HepG2 (cell line): ENCODE measurements around the gene CACHD1. TPM values are rescaled to one million over a fixed set of nuclear protein-coding genes. Genes with fewer than 3 reads are reported as not detected.

Experiments used
- ATAC-seq: fragments of 200-7000 bp; cut with Tn5 transposase; 3 replicates; pipeline ENCODE4 v1.9.1; 2020; ENCODE audit warnings: mild to moderate bottlenecking, moderate library complexity
- BruUV-seq: library from RNA; stranded (reverse); fragments of 400-500 nt; replicated peaks from 2 replicates; lab custom pipeline; 2021; lab: Mats Ljungman, UMichigan
- CTCF ChIA-PET: fragments of 300-600 bp; formaldehyde crosslinking; extraction: SDS; loops from one replicate; lab custom pipeline; 2021; ENCODE audit warnings: low total read pairs, inconsistent platforms, low intra/inter-chr PET ratio; lab: Yijun Ruan, JAX
- POLR2A ChIA-PET: fragments of 350-600 bp; sonication (Branson Sonifier 250); formaldehyde crosslinking; loops from one replicate; lab custom pipeline; 2020; ENCODE audit warnings: antibody characterized with exemption, inconsistent platforms; lab: Yijun Ruan, JAX
- DNase-seq: peaks from one replicate; pipeline ENCODE4 v3.0.0-alpha.2; 2015; ENCODE audit warnings: low spot score
- FAIRE-seq: peaks from 3 replicates; lab custom pipeline; 2011; peaks lifted over from hg19 to GRCh38; lab: Jason Lieb, UNC
- H2AFZ ChIP-seq: one replicate; pipeline ENCODE4 v1.6.1; 2011; ENCODE audit warnings: low read length, inconsistent platforms
- H3K27ac ChIP-seq: fragments of 300-600 bp; 3 replicates; pipeline ENCODE4 v1.8.0; 2011; ENCODE audit warnings: mixed run types, mild to moderate bottlenecking, mixed read lengths, low read length, inconsistent platforms; ENCODE audit not compliant: insufficient read depth; ENCODE audit errors: extremely low read length
- H3K27me3 ChIP-seq, 2 experiments: fragments of 200-600 bp in 1 of 2; 2 replicates in 1 of 2; 3 replicates in 1 of 2; pipeline versions ENCODE4 v1.6.0 to v1.8.0; 2011; ENCODE audit warnings: low read length in 2 of 2, mild to moderate bottlenecking in 2 of 2, moderate library complexity in 2 of 2, inconsistent platforms in 1 of 2; ENCODE audit not compliant: insufficient read depth in 2 of 2, control insufficient read depth in 1 of 2
- H3K36me3 ChIP-seq, 2 experiments: fragments of 200-600 bp in 1 of 2; replicated peaks in 1 of 2; 2 replicates in 1 of 2; 3 replicates in 1 of 2; pipeline versions ENCODE4 v1.5.1 to v1.8.0; 2011; ENCODE audit warnings: low read length in 2 of 2, inconsistent platforms in 1 of 2; ENCODE audit not compliant: insufficient read depth in 2 of 2, control insufficient read depth in 1 of 2
- H3K4me1 ChIP-seq: 2 replicates; pipeline ENCODE4 v1.5.1; 2012; ENCODE audit warnings: low read length, inconsistent platforms; ENCODE audit not compliant: insufficient read depth
- H3K4me2 ChIP-seq: 2 replicates; pipeline ENCODE4 v1.6.0; 2011; ENCODE audit warnings: low read depth, low read length, inconsistent platforms
- H3K4me3 ChIP-seq, 3 experiments: fragments of 200-600 bp in 1 of 3; sonication (generic), shearing (Covaris generic) in 1 of 3; replicated peaks in 1 of 3; 2 replicates each; pipeline ENCODE4 v1.5.1; 2011 to 2016; ENCODE audit warnings: low read length in 3 of 3, inconsistent platforms in 2 of 3, low read depth in 2 of 3, mild to moderate bottlenecking in 2 of 3, control low read depth in 1 of 3, mixed read lengths in 1 of 3; ENCODE audit not compliant: insufficient read depth in 1 of 3
- H3K79me2 ChIP-seq: one replicate; pipeline ENCODE4 v1.6.1; 2011; ENCODE audit warnings: low read length, inconsistent platforms; ENCODE audit not compliant: insufficient read depth
- H3K9ac ChIP-seq: 2 replicates; pipeline ENCODE4 v1.6.0; 2011; ENCODE audit warnings: mild to moderate bottlenecking, low read depth, low read length, inconsistent platforms; ENCODE audit not compliant: insufficient read depth
- H3K9me3 ChIP-seq: 2 replicates; pipeline ENCODE4 v1.5.1; 2012; ENCODE audit warnings: mild to moderate bottlenecking, low read length
- H4K20me1 ChIP-seq: 2 replicates; pipeline ENCODE4 v1.6.0; 2011; ENCODE audit warnings: inconsistent platforms, mild to moderate bottlenecking, low read length, moderate library complexity; ENCODE audit not compliant: insufficient read depth
- IRF2 ChIP-seq: IDR thresholded peaks from 2 replicates; pipeline ENCODE4 v1.6.1; 2018; ENCODE audit warnings: missing genetic modification reagents, missing compliant biosample characterization
- MTF2 ChIP-seq: sonication (generic); formaldehyde crosslinking; IDR thresholded peaks from 2 replicates; pipeline ENCODE4 v1.5.0; 2020; ENCODE audit warnings: missing genetic modification reagents, borderline replicate concordance
- NR2C2 ChIP-seq: sonication (generic); formaldehyde crosslinking; IDR thresholded peaks from 2 replicates; pipeline ENCODE4 v1.4.0; 2020; ENCODE audit warnings: missing genetic modification reagents, mild to moderate bottlenecking, moderate library complexity, borderline replicate concordance
- PRMT3 ChIP-seq: sonication (generic); formaldehyde crosslinking; IDR thresholded peaks from 2 replicates; pipeline ENCODE4 v1.8.1; 2022; ENCODE audit warnings: low read depth, mild to moderate bottlenecking, moderate library complexity, missing genetic modification reagents, borderline replicate concordance
- ZNF264 ChIP-seq: sonication (generic); formaldehyde crosslinking; IDR thresholded peaks from 2 replicates; pipeline ENCODE4 v1.4.0; 2020; ENCODE audit warnings: missing genetic modification reagents
- ZNF792 ChIP-seq: IDR thresholded peaks from 2 replicates; pipeline ENCODE4 v1.6.1; 2016
- WGBS: methylation state at CpG from one replicate; pipeline ENCODE4 v1.1.6; 2017; ENCODE audit warnings: low lambda C conversion rate; 5-methylcytosine and 5-hydroxymethylcytosine counted together
- in situ Hi-C: cut with HindIII; loops from 2 replicates; pipeline ENCODE4 v1.10.0; 2017; ENCODE audit warnings: low pct_unique_long_range_greater_than_20kb; ENCODE audit not compliant: extremely low pct_ligation_motif_present
- intact Hi-C: fragments of 100-400 bp; cut with micrococcal nuclease; formaldehyde crosslinking; loops from one replicate; pipeline ENCODE4 v1.10.0; 2022; ENCODE audit not compliant: unreplicated experiment
- polyA plus RNA-seq, 8 experiments: library from polyadenylated mRNA; depleted of rRNA in 3 of 8; stranded (reverse) in 7 of 8; unstranded in 1 of 8; fragments of >200 nt; fragmentation: Illumina TruSeq in 4 of 8; extraction: Trizol in 4 of 8; gene quantifications; 2 replicates each; pipeline versions ENCODE4 v1.2.1 to v1.2.3, GENCODE V29; 2011 to 2016; ENCODE audit warnings: low read depth in 4 of 8, missing spikeins in 1 of 8, mixed read lengths in 1 of 8; ENCODE audit not compliant: insufficient read depth in 1 of 8
- total RNA-seq, 5 experiments: library from RNA; depleted of rRNA; stranded (reverse); fragments of >200 nt; fragmentation: Illumina TruSeq; extraction: Trizol; gene quantifications; 2 replicates each; pipeline ENCODE4 v1.2.3, GENCODE V29; 2016; ENCODE audit warnings: low read depth in 1 of 5
- TF ChIP-seq, protein P1 (sequence below): IDR thresholded peaks from 2 replicates; pipeline ENCODE4 v1.6.1; 2012; ENCODE audit warnings: low read depth, low read length, improper control_type of control experiment
- TF ChIP-seq, protein P2 (sequence below): sonication (generic); formaldehyde crosslinking; IDR thresholded peaks from 2 replicates; pipeline ENCODE4 v1.4.0; 2020; ENCODE audit warnings: missing genetic modification reagents
- TF ChIP-seq, protein P3 (sequence below): sonication (generic); formaldehyde crosslinking; conservative IDR thresholded peaks from 2 replicates; pipeline ENCODE4 v1.8.0; 2022; ENCODE audit warnings: low read depth, missing genetic modification reagents

CACHD1 gene
- total and polyA plus RNA-seq, 2 of the 13 experiments (the other 11 are each of a cell fraction or from before 2014, with no cell fraction given), result 0.11 TPM; not detected in 1

DNA sequence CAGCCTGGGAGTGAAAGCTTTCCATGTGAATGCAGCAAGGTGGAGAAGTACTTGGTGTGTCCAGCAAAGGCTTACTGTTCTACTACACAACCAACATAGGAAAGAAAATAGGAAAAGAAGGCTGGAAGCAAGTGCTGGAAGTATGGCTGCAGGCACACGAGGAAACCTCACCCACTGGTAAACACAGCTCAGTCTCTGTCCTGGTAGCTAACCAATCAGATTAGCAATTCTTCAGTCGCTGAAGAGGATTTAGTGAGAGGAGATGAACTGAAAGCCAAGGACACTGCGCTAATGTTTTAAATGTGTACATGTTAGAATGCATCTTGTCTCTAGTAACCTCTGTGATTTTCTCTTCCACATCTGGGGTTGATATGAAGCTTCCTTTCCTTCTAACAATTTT is 36.2 kb upstream of the CACHD1 start:
- in situ Hi-C loops (no loop called here), intact Hi-C loops (no loop called here)
- Histone ChIP-seq H3K4me1 (no peaks in the 10 kb centered on the region), H3K36me3 (no peaks in the 10 kb centered on the region), H3K9ac (no peak overlapping the region), H3K27me3 (no peaks in the 10 kb centered on the region), H4K20me1 (no peaks in the 10 kb centered on the region), H3K79me2 (no peaks in the 10 kb centered on the region), H3K9me3 (no peaks in the 10 kb centered on the region), H3K4me2 (no peak overlapping the region), H3K4me3 (no peak overlapping the region), H3K27ac (no peak overlapping the region), H2AFZ (no peak overlapping the region)
- ATAC-seq (no peak), FAIRE-seq (no peak), DNase-seq (no peak)
- 0% methylated on average over 3 of the region's 3 CpGs for WGBS
- BruUV-seq, result no TSS peak
- CTCF ChIA-PET, result no interaction called here
- TF ChIP-seq, protein P1, sequence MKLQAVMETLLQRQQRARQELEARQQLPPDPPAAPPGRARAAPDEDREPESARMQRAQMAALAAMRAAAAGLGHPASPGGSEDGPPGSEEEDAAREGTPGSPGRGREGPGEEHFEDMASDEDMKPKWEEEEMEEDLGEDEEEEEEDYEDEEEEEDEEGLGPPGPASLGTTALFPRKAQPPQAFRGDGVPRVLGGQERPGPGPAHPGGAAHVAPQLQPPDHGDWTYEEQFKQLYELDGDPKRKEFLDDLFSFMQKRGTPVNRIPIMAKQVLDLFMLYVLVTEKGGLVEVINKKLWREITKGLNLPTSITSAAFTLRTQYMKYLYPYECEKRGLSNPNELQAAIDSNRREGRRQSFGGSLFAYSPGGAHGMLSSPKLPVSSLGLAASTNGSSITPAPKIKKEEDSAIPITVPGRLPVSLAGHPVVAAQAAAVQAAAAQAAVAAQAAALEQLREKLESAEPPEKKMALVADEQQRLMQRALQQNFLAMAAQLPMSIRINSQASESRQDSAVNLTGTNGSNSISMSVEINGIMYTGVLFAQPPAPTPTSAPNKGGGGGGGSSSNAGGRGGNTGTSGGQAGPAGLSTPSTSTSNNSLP, result no peak
- TF ChIP-seq ZNF792 (no peak), PRMT3 (CRISPR knock-in tag) (no peak), NR2C2 (no peak), MTF2 (no peak), ZNF264 (CRISPR knock-in tag) (no peak), IRF2 (CRISPR knock-in tag) (no peak)
- TF ChIP-seq, protein P2, sequence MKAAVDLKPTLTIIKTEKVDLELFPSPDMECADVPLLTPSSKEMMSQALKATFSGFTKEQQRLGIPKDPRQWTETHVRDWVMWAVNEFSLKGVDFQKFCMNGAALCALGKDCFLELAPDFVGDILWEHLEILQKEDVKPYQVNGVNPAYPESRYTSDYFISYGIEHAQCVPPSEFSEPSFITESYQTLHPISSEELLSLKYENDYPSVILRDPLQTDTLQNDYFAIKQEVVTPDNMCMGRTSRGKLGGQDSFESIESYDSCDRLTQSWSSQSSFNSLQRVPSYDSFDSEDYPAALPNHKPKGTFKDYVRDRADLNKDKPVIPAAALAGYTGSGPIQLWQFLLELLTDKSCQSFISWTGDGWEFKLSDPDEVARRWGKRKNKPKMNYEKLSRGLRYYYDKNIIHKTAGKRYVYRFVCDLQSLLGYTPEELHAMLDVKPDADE (CRISPR knock-in tag), result no peak
- TF ChIP-seq, protein P3, sequence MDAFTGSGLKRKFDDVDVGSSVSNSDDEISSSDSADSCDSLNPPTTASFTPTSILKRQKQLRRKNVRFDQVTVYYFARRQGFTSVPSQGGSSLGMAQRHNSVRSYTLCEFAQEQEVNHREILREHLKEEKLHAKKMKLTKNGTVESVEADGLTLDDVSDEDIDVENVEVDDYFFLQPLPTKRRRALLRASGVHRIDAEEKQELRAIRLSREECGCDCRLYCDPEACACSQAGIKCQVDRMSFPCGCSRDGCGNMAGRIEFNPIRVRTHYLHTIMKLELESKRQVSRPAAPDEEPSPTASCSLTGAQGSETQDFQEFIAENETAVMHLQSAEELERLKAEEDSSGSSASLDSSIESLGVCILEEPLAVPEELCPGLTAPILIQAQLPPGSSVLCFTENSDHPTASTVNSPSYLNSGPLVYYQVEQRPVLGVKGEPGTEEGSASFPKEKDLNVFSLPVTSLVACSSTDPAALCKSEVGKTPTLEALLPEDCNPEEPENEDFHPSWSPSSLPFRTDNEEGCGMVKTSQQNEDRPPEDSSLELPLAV (CRISPR knock-in tag), result no peak
- POLR2A ChIA-PET, result no interaction called here
